ENCODE results near the gene GLA.

DNA sequence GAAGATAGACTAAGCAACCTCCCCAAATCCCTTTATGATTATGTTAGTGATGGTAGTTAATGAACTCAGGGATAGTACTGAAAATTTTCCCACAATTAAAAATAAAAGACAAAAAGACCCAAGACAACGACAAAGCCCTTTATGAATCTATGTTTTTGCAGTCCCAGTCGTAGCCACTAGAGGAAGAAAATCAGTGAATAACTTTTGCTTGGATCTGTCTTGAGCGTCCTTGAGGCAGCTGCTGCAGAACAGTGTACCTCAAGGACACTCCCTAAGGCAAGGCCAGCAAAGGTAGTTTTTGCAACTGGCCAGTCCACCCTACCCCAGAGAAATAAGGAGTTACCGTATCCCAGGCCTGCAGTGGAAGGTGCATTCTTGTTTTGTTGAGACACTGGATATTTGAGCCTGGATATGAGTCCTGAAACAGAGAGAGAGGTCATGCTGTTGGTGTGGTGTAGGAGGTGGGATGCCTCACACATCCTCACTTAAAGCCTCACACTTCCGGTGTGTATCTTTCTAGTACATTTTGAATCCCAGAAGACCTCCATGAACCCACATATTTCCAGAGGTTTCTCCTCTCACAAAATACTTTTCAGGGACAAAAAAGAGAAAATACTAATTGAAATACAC, 50.4 kb downstream of the GLA start:
- TF ChIP-seq, protein P1, sequence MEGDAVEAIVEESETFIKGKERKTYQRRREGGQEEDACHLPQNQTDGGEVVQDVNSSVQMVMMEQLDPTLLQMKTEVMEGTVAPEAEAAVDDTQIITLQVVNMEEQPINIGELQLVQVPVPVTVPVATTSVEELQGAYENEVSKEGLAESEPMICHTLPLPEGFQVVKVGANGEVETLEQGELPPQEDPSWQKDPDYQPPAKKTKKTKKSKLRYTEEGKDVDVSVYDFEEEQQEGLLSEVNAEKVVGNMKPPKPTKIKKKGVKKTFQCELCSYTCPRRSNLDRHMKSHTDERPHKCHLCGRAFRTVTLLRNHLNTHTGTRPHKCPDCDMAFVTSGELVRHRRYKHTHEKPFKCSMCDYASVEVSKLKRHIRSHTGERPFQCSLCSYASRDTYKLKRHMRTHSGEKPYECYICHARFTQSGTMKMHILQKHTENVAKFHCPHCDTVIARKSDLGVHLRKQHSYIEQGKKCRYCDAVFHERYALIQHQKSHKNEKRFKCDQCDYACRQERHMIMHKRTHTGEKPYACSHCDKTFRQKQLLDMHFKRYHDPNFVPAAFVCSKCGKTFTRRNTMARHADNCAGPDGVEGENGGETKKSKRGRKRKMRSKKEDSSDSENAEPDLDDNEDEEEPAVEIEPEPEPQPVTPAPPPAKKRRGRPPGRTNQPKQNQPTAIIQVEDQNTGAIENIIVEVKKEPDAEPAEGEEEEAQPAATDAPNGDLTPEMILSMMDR (IDR thresholded peaks at IDR 0.05), result peak; percentile 38
- no peak for TF ChIP-seq EZH2phosphoT487 (IDR thresholded peaks at IDR 0.05)
